ENCODE data around the gene CCSER1.
"Not testable (repeated sequence)": the region's sequence is repeated elsewhere in the genome, so short reads cannot be mapped to it uniquely, and the experiment has no call there.

DNA sequence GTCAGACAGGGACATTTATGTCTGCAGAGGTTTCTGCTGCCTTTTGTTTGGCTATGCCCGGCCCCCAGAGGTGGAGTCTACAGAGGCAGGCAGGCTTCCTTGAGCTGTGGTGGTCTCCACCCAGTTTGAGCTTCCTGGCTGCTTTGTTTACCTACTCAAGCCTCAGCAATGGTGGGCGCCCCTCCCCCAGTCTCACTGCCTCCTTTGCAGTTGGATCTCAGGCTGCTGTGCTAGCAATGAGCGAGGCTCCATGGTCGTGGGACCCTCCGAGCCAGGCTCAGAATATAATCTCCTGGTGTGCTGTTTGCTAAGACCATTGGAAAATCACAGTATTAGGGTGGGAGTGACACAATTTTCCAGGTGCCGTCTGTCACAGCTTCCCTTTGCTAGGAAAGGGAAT is 578.3 kb downstream of the CCSER1 start:
- TF ChIP-seq CTCF (IDR thresholded peaks at IDR 0.05; ENCODE audit: borderline replicate concordance, extremely low read depth, low read length, poor library complexity, severe bottlenecking); EZH2 (IDR thresholded peaks at IDR 0.05; ENCODE audit: borderline replicate concordance, low read depth, low read length, severe bottlenecking): not testable (repeated sequence)
